ENCODE measurements around the gene SLC6A18. TPM values are rescaled to one million over a fixed set of nuclear protein-coding genes. Genes with fewer than 3 reads are reported as not detected.

SLC6A18 gene
- total and polyA plus RNA-seq, 9 of the 15 experiments (the other 6 are each of a cell fraction or from before 2014, with no cell fraction given): not detected

GRCh38 chr5:1257363-1257762 lies 32.2 kb downstream of the SLC6A18 start:
- H3K27me3 ChIP-seq (ENCODE audit: control insufficient read depth in 2 of 2, insufficient read depth in 2 of 2, low read length in 2 of 2): peaks cover 2 to 34% of the 10 kb centered on the region in 2 experiments; a peak in 3 of 5 replicates
- no peak overlapping the region for H3K4me3 ChIP-seq
- no peaks in the 10 kb centered on the region for H3K9me3 ChIP-seq (replicated peaks; ENCODE audit: control insufficient read depth, insufficient read depth, low read depth, low read length)
- H3K4me2 ChIP-seq (ENCODE audit: insufficient read depth, low read length): no peak overlapping the region
- H3K27ac ChIP-seq (ENCODE audit: extremely low read depth, low read depth, low read length): no peak overlapping the region
- intact Hi-C loops (cut with micrococcal nuclease): no loop called here
- H3K79me2 ChIP-seq (ENCODE audit: control insufficient read depth, insufficient read depth, low read length): no peaks in the 10 kb centered on the region
- peaks cover 0 to 22% of the 10 kb centered on the region in 2 experiments; a peak in 1 of 5 replicates for H3K4me1 ChIP-seq (replicated peaks in 1 of 2; ENCODE audit: control insufficient read depth in 2 of 2, insufficient read depth in 2 of 2, low read length in 2 of 2)
- H3K9ac ChIP-seq (ENCODE audit: insufficient read depth in 1 of 2, low read depth in 2 of 2, low read length in 2 of 2): no peak overlapping the region
- H3K9me1 ChIP-seq (ENCODE audit: control insufficient read depth, insufficient read depth, low read length): no peaks in the 10 kb centered on the region
- CTCF ChIA-PET (ENCODE audit: low intra/inter-chr PET ratio): no interaction called here
- in situ Hi-C loops (cut with MboI): no loop called here
- no peak overlapping the region for H2AFZ ChIP-seq (ENCODE audit: low read depth, low read length)
- DNase-seq (ENCODE audit: extremely low read depth in 1 of 4, low spot score in 3 of 4) (no peak), ATAC-seq (no peak), FAIRE-seq (no peak)
- WGBS (ENCODE audit: insufficient coverage, low coverage, missing lambda C conversion rate): 29% methylated on average over 17 of the region's 17 CpGs
- H4K20me1 ChIP-seq (replicated peaks; ENCODE audit: control insufficient read depth, insufficient read depth, low read length): peaks cover 25% of the 10 kb centered on the region
- BruUV-seq (replicated peaks): no TSS peak
- POLR2A ChIA-PET: no interaction called here
- no peaks in the 10 kb centered on the region for H3K36me3 ChIP-seq (ENCODE audit: control insufficient read depth, insufficient read depth, low read length)
- no peak for TF ChIP-seq BRF1 (IDR thresholded peaks at IDR 0.05; ENCODE audit: borderline replicate concordance, extremely low read depth, insufficient read length)
- TF ChIP-seq ZNF124 (CRISPR knock-in tag; IDR thresholded peaks at IDR 0.05): no peak
- no peak for TF ChIP-seq ZNF24 (IDR thresholded peaks at IDR 0.05)
- no peak for TF ChIP-seq HDAC1 (IDR thresholded peaks at IDR 0.05)
- no peak for TF ChIP-seq HNRNPUL1 (IDR thresholded peaks at IDR 0.05; ENCODE audit: low read length)
- no peak for TF ChIP-seq ZNF830 (CRISPR knock-in tag; IDR thresholded peaks at IDR 0.05)
- TF ChIP-seq ZBTB12 (CRISPR knock-in tag; IDR thresholded peaks at IDR 0.05): no peak
- TF ChIP-seq ARID1B (IDR thresholded peaks at IDR 0.05): no peak
- no peak for TF ChIP-seq E4F1 (CRISPR knock-in tag; IDR thresholded peaks at IDR 0.05; ENCODE audit: borderline replicate concordance)
- TF ChIP-seq YY1 (IDR thresholded peaks at IDR 0.05; ENCODE audit: borderline replicate concordance in 1 of 3, control insufficient read depth in 1 of 3, extremely low read depth in 1 of 3, insufficient read depth in 3 of 3, insufficient read length in 1 of 3, insufficient replicate concordance in 2 of 3, low read depth in 1 of 3, low read length in 2 of 3): no peak
- TF ChIP-seq ZNF280B (CRISPR knock-in tag; IDR thresholded peaks at IDR 0.05): no peak
- TF ChIP-seq ZNF79 (CRISPR knock-in tag; IDR thresholded peaks at IDR 0.05; ENCODE audit: low read depth): no peak
- no peak for TF ChIP-seq PHTF2 (CRISPR knock-in tag; IDR thresholded peaks at IDR 0.05)
- TF ChIP-seq, protein P1, sequence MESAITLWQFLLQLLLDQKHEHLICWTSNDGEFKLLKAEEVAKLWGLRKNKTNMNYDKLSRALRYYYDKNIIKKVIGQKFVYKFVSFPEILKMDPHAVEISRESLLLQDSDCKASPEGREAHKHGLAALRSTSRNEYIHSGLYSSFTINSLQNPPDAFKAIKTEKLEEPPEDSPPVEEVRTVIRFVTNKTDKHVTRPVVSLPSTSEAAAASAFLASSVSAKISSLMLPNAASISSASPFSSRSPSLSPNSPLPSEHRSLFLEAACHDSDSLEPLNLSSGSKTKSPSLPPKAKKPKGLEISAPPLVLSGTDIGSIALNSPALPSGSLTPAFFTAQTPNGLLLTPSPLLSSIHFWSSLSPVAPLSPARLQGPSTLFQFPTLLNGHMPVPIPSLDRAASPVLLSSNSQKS (CRISPR knock-in tag; IDR thresholded peaks at IDR 0.05): no peak
- TF ChIP-seq SNIP1 (IDR thresholded peaks at IDR 0.05; ENCODE audit: low read depth): no peak
- TF ChIP-seq NFXL1 (CRISPR knock-in tag; IDR thresholded peaks at IDR 0.05): no peak
- no peak for TF ChIP-seq MECOM (CRISPR knock-in tag; IDR thresholded peaks at IDR 0.05)
- no peak for TF ChIP-seq MEF2D (tag; conservative IDR thresholded peaks at IDR 0.05; ENCODE audit: low read depth)

All from K562 (cell line).